HepG2 (cell line): ENCODE data around the gene METTL27. TPM values are rescaled to one million over a fixed set of nuclear protein-coding genes. Genes with fewer than 3 reads are reported as not detected.

Experiments
- ATF1 ChIP-seq: IDR thresholded peaks from 2 replicates; pipeline ENCODE4 v1.6.1; 2016; ENCODE audit warnings: mild to moderate bottlenecking, control low read depth
- ATF5 ChIP-seq: sonication (generic); formaldehyde crosslinking; IDR thresholded peaks from 2 replicates; pipeline ENCODE4 v1.4.0; 2020; ENCODE audit warnings: mild to moderate bottlenecking, low read depth, missing genetic modification reagents
- E2F1 ChIP-seq: sonication (generic); formaldehyde crosslinking; IDR thresholded peaks from 2 replicates; pipeline ENCODE4 v1.5.0; 2020; ENCODE audit warnings: missing genetic modification reagents
- GTF2F1 ChIP-seq: fragments of 150-350 bp; IDR thresholded peaks from 2 replicates; pipeline ENCODE4 v1.6.1; 2014; ENCODE audit warnings: low read length
- JUN ChIP-seq: sonication (generic); formaldehyde crosslinking; IDR thresholded peaks from 2 replicates; pipeline ENCODE4 v1.4.0; 2020; ENCODE audit warnings: mild to moderate bottlenecking, missing genetic modification reagents
- KLF6 ChIP-seq: IDR thresholded peaks from 2 replicates; pipeline ENCODE4 v1.8.0; 2016; ENCODE audit warnings: missing biosample characterization, missing genetic modification reagents
- NFAT5 ChIP-seq: sonication (generic); formaldehyde crosslinking; IDR thresholded peaks from 2 replicates; pipeline ENCODE4 v1.4.0; 2020; ENCODE audit warnings: missing genetic modification reagents
- NR1H2 ChIP-seq: sonication (generic); formaldehyde crosslinking; IDR thresholded peaks from 2 replicates; pipeline ENCODE4 v1.8.1; 2022; ENCODE audit warnings: low read depth, missing genetic modification reagents, borderline replicate concordance
- PHF20 ChIP-seq: sonication (generic); formaldehyde crosslinking; IDR thresholded peaks from 2 replicates; pipeline ENCODE4 v1.5.0; 2020; ENCODE audit warnings: mild to moderate bottlenecking, missing genetic modification reagents
- RFXANK ChIP-seq: IDR thresholded peaks from 2 replicates; pipeline ENCODE4 v1.6.1; 2016
- SATB2 ChIP-seq: sonication (generic); formaldehyde crosslinking; IDR thresholded peaks from 2 replicates; pipeline ENCODE4 v1.5.0; 2020; ENCODE audit warnings: missing genetic modification reagents
- SIN3A ChIP-seq: IDR thresholded peaks from 2 replicates; pipeline ENCODE4 v1.6.1; 2011; ENCODE audit warnings: low read depth, mild to moderate bottlenecking, control low read depth, low read length, borderline replicate concordance
- SRF ChIP-seq: IDR thresholded peaks from 2 replicates; pipeline ENCODE4 v1.6.1; 2011; ENCODE audit warnings: mild to moderate bottlenecking, low read depth, low read length, moderate library complexity
- ZEB1 ChIP-seq: IDR thresholded peaks from 2 replicates; pipeline ENCODE4 v1.6.1; 2012; ENCODE audit warnings: mild to moderate bottlenecking, low read depth, inconsistent platforms; ENCODE audit not compliant: insufficient replicate concordance
- ZNF281 ChIP-seq: sonication (generic); formaldehyde crosslinking; IDR thresholded peaks from 2 replicates; pipeline ENCODE4 v1.4.0; 2020; ENCODE audit warnings: missing genetic modification reagents, borderline replicate concordance
- ZNF446 ChIP-seq: sonication (generic); formaldehyde crosslinking; IDR thresholded peaks from 2 replicates; pipeline ENCODE4 v1.5.0; 2020; ENCODE audit warnings: mild to moderate bottlenecking, missing genetic modification reagents
- ZNF451 ChIP-seq: sonication (generic); formaldehyde crosslinking; IDR thresholded peaks from 2 replicates; pipeline ENCODE4 v1.5.0; 2020; ENCODE audit warnings: mild to moderate bottlenecking, missing genetic modification reagents
- ZNF619 ChIP-seq: sonication (generic); formaldehyde crosslinking; IDR thresholded peaks from 2 replicates; pipeline ENCODE4 v1.4.0; 2020; ENCODE audit warnings: mild to moderate bottlenecking, missing genetic modification reagents
- ZNF766 ChIP-seq: sonication (generic); formaldehyde crosslinking; IDR thresholded peaks from 2 replicates; pipeline ENCODE4 v1.5.0; 2020; ENCODE audit warnings: missing genetic modification reagents, borderline replicate concordance
- ZNF775 ChIP-seq: sonication (generic); formaldehyde crosslinking; IDR thresholded peaks from 2 replicates; pipeline ENCODE4 v1.4.0; 2020; ENCODE audit warnings: missing genetic modification reagents, mild to moderate bottlenecking, moderate library complexity, borderline replicate concordance
- polyA plus RNA-seq, 8 experiments: library from polyadenylated mRNA; depleted of rRNA in 3 of 8; stranded (reverse) in 7 of 8; unstranded in 1 of 8; fragments of >200 nt; fragmentation: Illumina TruSeq in 4 of 8; extraction: Trizol in 4 of 8; gene quantifications; 2 replicates each; pipeline versions ENCODE4 v1.2.1 to v1.2.3, GENCODE V29; 2011 to 2016; ENCODE audit warnings: low read depth in 4 of 8, missing spikeins in 1 of 8, mixed read lengths in 1 of 8; ENCODE audit not compliant: insufficient read depth in 1 of 8
- total RNA-seq, 5 experiments: library from RNA; depleted of rRNA; stranded (reverse); fragments of >200 nt; fragmentation: Illumina TruSeq; extraction: Trizol; gene quantifications; 2 replicates each; pipeline ENCODE4 v1.2.3, GENCODE V29; 2016; ENCODE audit warnings: low read depth in 1 of 5

METTL27 gene
- total and polyA plus RNA-seq, 2 of the 13 experiments (the other 11 are each of a cell fraction or from before 2014, with no cell fraction given) = 2.0 to 3.0 TPM

- no peak for TF ChIP-seq ZNF281 (CRISPR knock-in tag)
- TF ChIP-seq SRF = no peak
- TF ChIP-seq E2F1 = no peak
- TF ChIP-seq GTF2F1 = no peak
- peak; percentile 23; the same call in 1 of the 2 replicates for TF ChIP-seq KLF6
- TF ChIP-seq ATF5 (CRISPR knock-in tag) = no peak
- no peak for TF ChIP-seq ZEB1
- no peak for TF ChIP-seq SATB2 (CRISPR knock-in tag)
- TF ChIP-seq NFAT5 (CRISPR knock-in tag) = no peak
- peak; percentile 29; the same call in 1 of the 2 replicates for TF ChIP-seq ZNF451 (CRISPR knock-in tag)
- no peak for TF ChIP-seq JUN (CRISPR knock-in tag)
- TF ChIP-seq ATF1 (CRISPR knock-in tag) = no peak
- TF ChIP-seq NR1H2 = no peak
- no peak for TF ChIP-seq PHF20 (CRISPR knock-in tag)
- TF ChIP-seq RFXANK = no peak
- no peak for TF ChIP-seq ZNF619
- no peak for TF ChIP-seq ZNF446 (CRISPR knock-in tag)
- TF ChIP-seq ZNF775 (CRISPR knock-in tag) = no peak
- TF ChIP-seq SIN3A = no peak
- no peak for TF ChIP-seq ZNF766 (CRISPR knock-in tag)
These were observed at the start of gene METTL27 (continued) for GRCh38 chr7:73842067-73842976.
